Liver (tissue), 3 donors: ENCODE data around the gene PTK7.

Source experiments
- ATF3 ChIP-seq: IDR thresholded peaks from 2 replicates; pipeline ENCODE4 v1.6.1; 2016; ENCODE audit warnings: antibody characterized with exemption
- CTCF ChIP-seq: fragments of 150-350 bp; IDR thresholded peaks from 2 replicates; pipeline ENCODE4 v1.5.1; 2017; ENCODE audit warnings: improper control_type of control experiment, low read depth, low read length; ENCODE audit not compliant: missing input control
- GABPA ChIP-seq, 2 donors: IDR thresholded peaks in 1 of 2; conservative IDR thresholded peaks in 1 of 2; 2 replicates each; pipeline ENCODE4 v1.6.1; 2016; ENCODE audit warnings: antibody characterized with exemption in 2 of 2, mild to moderate bottlenecking in 1 of 2, moderate library complexity in 1 of 2
- HNF4A ChIP-seq, 2 donors: conservative IDR thresholded peaks; 2 replicates each; pipeline ENCODE4 v1.6.1; 2016; ENCODE audit warnings: antibody characterized with exemption in 2 of 2, mild to moderate bottlenecking in 2 of 2
- HNF4G ChIP-seq: IDR thresholded peaks from 2 replicates; pipeline ENCODE4 v1.6.1; 2016; ENCODE audit warnings: antibody characterized with exemption
- JUND ChIP-seq, 2 donors: IDR thresholded peaks; 2 replicates each; pipeline ENCODE4 v1.6.1; 2016; ENCODE audit warnings: antibody characterized with exemption in 2 of 2
- MAX ChIP-seq: IDR thresholded peaks from 2 replicates; pipeline ENCODE4 v1.6.1; 2016; ENCODE audit warnings: antibody characterized with exemption
- RAD21 ChIP-seq, 2 donors: IDR thresholded peaks; 2 replicates each; pipeline ENCODE4 v1.6.1; 2016; ENCODE audit warnings: antibody characterized with exemption in 2 of 2, mild to moderate bottlenecking in 2 of 2
- TAF1 ChIP-seq: conservative IDR thresholded peaks from 2 replicates; pipeline ENCODE4 v1.6.1; 2016; ENCODE audit warnings: antibody characterized with exemption, mild to moderate bottlenecking
- donor health status: healthy.
- donor health status: healthy.

GRCh38 chr6:43081043-43081442 is 4.9 kb downstream of the PTK7 start:
- TF ChIP-seq CTCF (no peak), TAF1 (no peak), HNF4G (no peak), RAD21 (IDR thresholded peaks at IDR 0.05) (no peak), HNF4A (conservative IDR thresholded peaks at IDR 0.05) (no peak), MAX (no peak), ATF3 (no peak), JUND (IDR thresholded peaks at IDR 0.05) (no peak), GABPA (IDR thresholded peaks at IDR 0.05 in 1 of 2, conservative IDR thresholded peaks at IDR 0.05 in 1 of 2) (no peak)
